ENCODE data around the gene RGS7BP.

The RGS7BP gene

GRCh38 chr5:64632251-64632650, 126.4 kb downstream of the RGS7BP start:
- no peak for DNase-seq (ENCODE audit: low read depth in 2 of 2)

DNA sequence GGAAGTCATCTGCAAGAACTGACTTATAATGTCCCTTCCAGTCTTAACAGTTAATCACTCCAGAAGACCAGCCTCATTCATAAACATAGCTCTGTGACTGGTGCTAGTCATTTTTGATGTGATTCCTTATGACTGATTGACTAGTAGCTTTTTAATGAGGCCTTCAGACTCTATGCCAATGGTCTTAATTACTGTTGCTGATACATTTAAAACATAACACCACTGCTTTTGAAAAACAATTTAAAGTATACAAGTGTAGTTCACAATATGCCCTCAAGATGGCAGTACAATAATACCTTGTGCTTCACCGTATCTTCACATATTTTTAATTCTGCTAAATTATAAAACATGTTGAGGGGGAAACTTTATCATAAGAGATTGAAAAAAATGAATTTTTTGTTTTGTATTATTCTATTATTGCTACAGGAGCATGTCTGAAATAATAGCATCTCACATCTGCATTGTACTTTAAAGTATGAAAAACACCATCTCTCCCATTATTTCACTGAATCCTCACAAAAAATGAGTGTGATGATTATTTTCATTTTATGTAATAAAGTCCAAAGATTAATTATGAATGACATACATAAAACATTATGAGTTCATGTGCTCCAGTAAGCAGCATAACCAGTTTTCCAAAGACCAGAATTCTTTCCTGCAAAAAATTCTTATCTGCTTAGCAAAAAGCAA, 129.3 kb downstream of the RGS7BP start:
- DNase-seq (ENCODE audit: low read depth in 2 of 2) = no peak

DNA sequence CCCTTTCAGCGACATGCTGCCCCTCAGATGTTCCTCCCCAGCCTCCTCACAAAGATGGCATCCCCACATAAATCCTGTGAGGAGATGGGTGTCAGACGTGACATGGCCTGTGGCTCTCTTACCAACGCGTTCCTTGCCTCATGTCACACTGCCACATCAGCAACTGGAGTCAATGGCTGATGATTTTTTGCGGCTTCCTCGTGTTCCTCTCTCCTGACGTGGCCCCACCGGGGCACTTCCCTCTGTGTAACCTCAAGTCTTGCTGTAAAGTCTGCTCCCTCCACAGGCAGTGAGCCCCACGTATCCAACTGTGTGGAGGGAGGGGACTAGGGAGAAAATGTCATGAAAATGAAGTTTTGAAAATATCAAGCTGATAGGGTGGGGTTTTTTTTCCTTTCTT, 131.3 kb downstream of the RGS7BP start:
- peak in 1 of 2 donors; percentile 1 for DNase-seq (ENCODE audit: low read depth in 2 of 2)

DNA sequence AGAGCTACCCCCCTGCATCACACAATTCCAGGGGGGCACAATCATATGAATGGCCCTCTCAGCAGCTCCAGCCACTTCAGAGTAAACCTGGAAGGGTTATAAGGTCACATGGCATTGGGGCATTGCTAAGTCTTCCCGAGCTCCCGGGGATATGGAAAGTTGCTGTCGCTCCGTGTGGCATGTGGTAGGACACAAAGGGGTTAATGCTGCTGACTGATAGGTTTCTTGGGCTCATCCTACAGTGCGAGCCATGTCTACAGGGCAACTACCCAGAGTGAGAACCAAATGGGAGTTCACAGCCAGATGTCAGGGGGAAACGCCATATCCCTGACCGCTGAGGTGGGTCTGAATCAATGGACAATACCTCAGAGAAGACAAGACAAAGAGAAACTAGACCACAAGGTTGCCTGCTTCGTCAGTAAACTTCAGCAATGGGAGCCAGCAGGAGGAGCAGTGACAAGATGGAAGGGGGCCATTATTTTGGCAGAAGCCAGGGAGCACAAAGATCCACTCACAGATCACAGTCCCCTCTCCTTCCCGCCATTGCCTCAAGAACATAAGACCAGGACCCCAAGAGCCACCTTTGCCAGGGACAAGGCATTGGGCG, 132.1 kb downstream of the RGS7BP start:
- DNase-seq (ENCODE audit: low read depth in 2 of 2) = no peak

- no peak for DNase-seq (ENCODE audit: low read depth in 2 of 2)
Measured at GRCh38 chr5:64644831-64645230, 139.0 kb downstream of the RGS7BP start.

- DNase-seq (ENCODE audit: low read depth in 2 of 2) = no peak
Measured at GRCh38 chr5:64646169-64646568, 140.4 kb downstream of the RGS7BP start.

DNA sequence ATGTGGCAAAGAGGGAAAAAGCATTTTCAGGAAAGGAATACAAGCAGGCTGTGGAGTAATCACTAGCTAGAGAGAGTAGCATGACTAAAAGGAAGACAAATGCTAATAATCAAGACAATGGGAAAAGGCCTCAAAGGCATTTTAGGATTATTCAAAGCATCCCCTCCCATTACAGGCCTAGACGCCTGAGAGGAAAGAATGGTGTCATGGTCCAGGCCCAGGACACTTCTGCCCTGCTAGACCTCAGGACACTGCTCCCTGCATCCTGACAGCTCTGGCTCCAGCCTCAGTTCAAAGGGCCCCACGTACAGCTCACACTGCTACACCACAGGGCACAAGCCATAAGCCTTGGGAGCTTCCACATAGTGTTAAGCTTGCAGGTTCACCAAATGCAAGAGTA, 143.7 kb downstream of the RGS7BP start:
- no peak for DNase-seq (ENCODE audit: low read depth in 2 of 2)

DNA sequence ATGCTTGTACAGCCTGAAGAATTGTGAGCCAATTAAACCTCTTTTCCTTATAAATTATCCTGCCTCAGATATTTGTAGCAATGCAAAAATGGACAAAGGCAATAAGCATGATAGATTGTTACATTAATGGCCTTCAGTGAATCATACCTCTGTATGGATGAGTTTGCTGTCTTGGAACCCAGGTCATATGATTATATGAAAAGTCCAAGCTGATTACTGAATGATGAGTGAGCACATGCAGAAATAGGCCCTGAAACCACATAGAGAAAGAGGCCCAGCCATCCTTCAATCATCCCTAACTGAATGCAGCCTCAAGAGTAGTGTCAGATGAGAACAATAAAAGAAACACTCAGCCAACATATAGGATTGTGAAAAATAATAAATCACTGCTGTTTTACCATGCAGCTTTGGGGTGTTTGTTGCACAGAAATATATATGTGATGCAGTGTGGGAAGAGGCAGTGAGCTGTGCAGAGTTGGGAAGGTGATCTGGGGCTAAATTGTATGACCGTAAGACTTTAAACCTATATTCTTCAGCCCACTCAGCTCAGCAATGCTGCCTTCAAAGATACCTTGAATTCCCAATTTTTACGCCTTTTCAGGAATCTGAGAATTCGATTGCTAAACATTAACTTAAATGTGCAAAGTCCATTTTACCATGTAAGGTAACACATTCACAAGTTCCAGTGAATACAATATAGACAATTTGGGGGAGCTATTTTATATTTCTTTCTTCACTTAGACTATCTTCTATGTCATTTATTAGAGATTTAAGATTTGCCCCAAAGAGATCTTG, 148.1 kb downstream of the RGS7BP start:
- DNase-seq (ENCODE audit: low read depth in 2 of 2) = no peak

DNA sequence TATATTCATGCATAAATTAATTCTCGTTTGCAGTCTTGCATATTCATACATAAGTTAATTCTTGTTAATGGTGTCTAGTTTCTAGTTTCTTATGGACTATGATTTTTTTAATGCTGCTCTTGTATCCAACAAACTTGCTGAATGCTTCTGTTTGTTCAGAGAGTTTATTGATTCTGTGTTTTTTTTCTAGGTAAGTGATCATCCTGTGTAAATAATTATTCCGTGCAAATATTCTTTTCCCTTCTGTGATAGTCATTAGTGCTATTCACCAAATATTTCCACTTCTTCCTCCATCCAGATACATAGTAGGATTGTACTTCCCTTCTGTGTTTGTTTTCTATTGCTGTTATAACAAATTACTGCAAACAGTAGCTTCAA, 148.7 kb downstream of the RGS7BP start:
- no peak for DNase-seq (ENCODE audit: low read depth in 2 of 2)

- DNase-seq (ENCODE audit: low read depth in 2 of 2) = no peak
Measured at GRCh38 chr5:64655596-64655995, 149.8 kb downstream of the RGS7BP start.

GRCh38 chr5:64659289-64659688, 153.5 kb downstream of the RGS7BP start:
- DNase-seq (ENCODE audit: low read depth in 2 of 2) = no peak

Measured in stimulated activated CD8-positive, alpha-beta memory T cell treated with anti-CD3 and anti-CD28 coated beads, Interleukin-2, amount 100 ng/mL, for 48 hours (primary cell).